ENCODE results near the gene ST6GALNAC5.

Gene ST6GALNAC5

GRCh38 chr1:76867342-76868130, at the start of gene ST6GALNAC5 (continued):
- TF ChIP-seq ZNF670 (tag by site-specific recombination; IDR thresholded peaks at IDR 0.05; ENCODE audit: low read depth) (no peak), ZNF600 (tag by site-specific recombination; IDR thresholded peaks at IDR 0.05) (0 out of 2 replicates have a peak, but pooled peaks have one; percentile 7), KLF17 (tag by site-specific recombination; IDR thresholded peaks at IDR 0.05) (no peak), ZBTB21 (tag by site-specific recombination; IDR thresholded peaks at IDR 0.05) (no peak), ZNF24 (tag by site-specific recombination; IDR thresholded peaks at IDR 0.05) (no peak), ZNF398 (tag by site-specific recombination; IDR thresholded peaks at IDR 0.05) (0 out of 2 replicates have a peak, but pooled peaks have one; percentile 7), ZBTB48 (tag by site-specific recombination; IDR thresholded peaks at IDR 0.05) (no peak; the same call in 1 of the 2 replicates), ZNF426 (tag by site-specific recombination; IDR thresholded peaks at IDR 0.05) (no peak), ZBTB26 (tag by site-specific recombination; optimal IDR thresholded peaks at IDR 0.05) (peak; percentile 1), ZNF146 (tag by site-specific recombination; IDR thresholded peaks at IDR 0.05) (no peak), ZBTB10 (tag by site-specific recombination; IDR thresholded peaks at IDR 0.05) (no peak), ZNF350 (tag by site-specific recombination; IDR thresholded peaks at IDR 0.05) (no peak), ZBTB11 (tag by site-specific recombination; conservative IDR thresholded peaks at IDR 0.05; ENCODE audit: low read depth) (0 out of 2 replicates have a peak, but pooled peaks have one; percentile 8), ZNF133 (tag by site-specific recombination; IDR thresholded peaks at IDR 0.05) (no peak), REPIN1 (tag by site-specific recombination; IDR thresholded peaks at IDR 0.05; ENCODE audit: low read depth) (no peak), ZNF704 (tag by site-specific recombination; IDR thresholded peaks at IDR 0.05) (no peak), EGR2 (tag by site-specific recombination; IDR thresholded peaks at IDR 0.05; ENCODE audit: low read depth) (0 out of 2 replicates have a peak, but pooled peaks have one; percentile 2), ZNF777 (tag by site-specific recombination; IDR thresholded peaks at IDR 0.05; ENCODE audit: borderline replicate concordance) (0 out of 2 replicates have a peak, but pooled peaks have one; percentile 14), ZNF76 (tag by site-specific recombination; IDR thresholded peaks at IDR 0.05; ENCODE audit: borderline replicate concordance, low read depth) (0 out of 2 replicates have a peak, but pooled peaks have one; percentile 15), ZBTB17 (tag by site-specific recombination; IDR thresholded peaks at IDR 0.05) (peak; percentile 96), ZNF433 (tag by site-specific recombination; IDR thresholded peaks at IDR 0.05; ENCODE audit: low read depth) (no peak), ZNF19 (tag by site-specific recombination; IDR thresholded peaks at IDR 0.05; ENCODE audit: low read depth) (no peak), ZNF785 (tag by site-specific recombination; IDR thresholded peaks at IDR 0.05) (no peak)
